ENCODE results near the gene ECEL1.

Gene ECEL1

GRCh38 chr2:232522623-232523401 lies 35.2 kb upstream of the ECEL1 start:
- DNase-seq: no peak

- DNase-seq: peak; percentile 48 to 69 (median 56)
Measured at GRCh38 chr2:232521959-232522622, 34.5 kb upstream of the ECEL1 start.

- no peak for DNase-seq
Measured at GRCh38 chr2:232521098-232521497, 33.5 kb upstream of the ECEL1 start.

GRCh38 chr2:232520489-232520888 lies 32.9 kb upstream of the ECEL1 start:
- no peak for DNase-seq

- no peak for DNase-seq
Measured at GRCh38 chr2:232519581-232520438, 32.2 kb upstream of the ECEL1 start, which contains the start of gene PRSS56. PRSS56 (plus strand) TSS chr2:232520388; CDS start chr2:232520599, 211 bp downstream.

GRCh38 chr2:232518844-232519243 lies 31.2 kb upstream of the ECEL1 start:
- DNase-seq: no peak

GRCh38 chr2:232516551-232516950 lies 28.9 kb upstream of the ECEL1 start:
- no peak for DNase-seq

- no peak for DNase-seq
Measured at GRCh38 chr2:232515639-232516038, 28.0 kb upstream of the ECEL1 start.

- no peak for DNase-seq
Measured at GRCh38 chr2:232513353-232513752, 25.7 kb upstream of the ECEL1 start.

GRCh38 chr2:232512602-232513001 lies 25.0 kb upstream of the ECEL1 start:
- no peak for DNase-seq

GRCh38 chr2:232511336-232511890 lies 23.8 kb upstream of the ECEL1 start:
- no peak for DNase-seq

GRCh38 chr2:232508251-232508650 lies 20.6 kb upstream of the ECEL1 start:
- no peak for DNase-seq

- no peak for DNase-seq
Measured at GRCh38 chr2:232506709-232507108, 19.1 kb upstream of the ECEL1 start.

- DNase-seq: no peak
Measured at GRCh38 chr2:232505856-232506255, 18.2 kb upstream of the ECEL1 start.

- no peak for DNase-seq
Measured at GRCh38 chr2:232504438-232504837, 16.8 kb upstream of the ECEL1 start.

GRCh38 chr2:232503809-232504323 lies 16.2 kb upstream of the ECEL1 start:
- no peak for DNase-seq

- DNase-seq: no peak
Measured at GRCh38 chr2:232502911-232503808, 15.5 kb upstream of the ECEL1 start.

- DNase-seq: no peak
Measured at GRCh38 chr2:232502511-232502910, 14.9 kb upstream of the ECEL1 start.

- no peak for DNase-seq
Measured at GRCh38 chr2:232501794-232502390, 14.3 kb upstream of the ECEL1 start.

- no peak for DNase-seq
Measured at GRCh38 chr2:232501331-232501771, 13.7 kb upstream of the ECEL1 start.

- DNase-seq: no peak
Measured at GRCh38 chr2:232498452-232498851, 10.8 kb upstream of the ECEL1 start.

Data from activated CD4-positive, CD25-positive, alpha-beta regulatory T cell (primary cell).